ENCODE data around the gene MT1H.

MT1H gene

DNA sequence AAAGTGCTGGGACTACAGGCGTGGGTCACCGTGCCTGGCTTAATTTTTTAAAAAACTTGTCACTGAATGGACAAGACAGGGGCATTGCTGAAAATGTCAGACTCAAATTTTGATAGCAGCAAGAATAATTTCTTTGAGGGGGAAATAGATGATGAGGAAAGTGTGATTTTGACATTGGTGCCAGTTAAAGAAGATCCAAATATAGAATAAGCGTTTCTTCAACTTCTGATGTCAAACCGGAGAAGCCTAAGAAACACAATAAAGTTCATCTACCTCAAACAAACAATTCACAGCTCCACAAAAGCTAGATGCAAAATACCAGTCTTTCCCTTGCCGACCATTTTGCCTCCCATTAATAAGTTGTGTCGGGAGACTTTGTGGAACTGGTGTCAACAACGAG lies 17.1 kb downstream of the MT1H start:
- Histone ChIP-seq H3K27ac (no peak overlapping the region), H3K9me3 (ENCODE audit: severe bottlenecking) (no peaks in the 10 kb centered on the region), H3K4me3 (ENCODE audit: low read depth, low read length) (no peak overlapping the region), H3K27me3 (ENCODE audit: insufficient read depth, low read depth, severe bottlenecking) (no peaks in the 10 kb centered on the region), H3K36me3 (no peaks in the 10 kb centered on the region)
- no peak for DNase-seq
- no peak for TF ChIP-seq CTCF (IDR thresholded peaks at IDR 0.05; ENCODE audit: low read depth, low read length)

- Histone ChIP-seq H3K36me3 (no peaks in the 10 kb centered on the region), H3K27me3 (ENCODE audit: insufficient read depth, low read depth, severe bottlenecking) (no peaks in the 10 kb centered on the region), H3K9me3 (ENCODE audit: severe bottlenecking) (no peaks in the 10 kb centered on the region), H3K4me3 (ENCODE audit: low read depth, low read length) (no peak overlapping the region), H3K27ac (no peak overlapping the region)
- no peak for DNase-seq
- TF ChIP-seq CTCF (IDR thresholded peaks at IDR 0.05; ENCODE audit: low read depth, low read length), result peak; percentile 12; the same call in 1 of the 2 replicates
Observed at GRCh38 chr16:56688762-56689161, 19.1 kb downstream of the MT1H start.

DNA sequence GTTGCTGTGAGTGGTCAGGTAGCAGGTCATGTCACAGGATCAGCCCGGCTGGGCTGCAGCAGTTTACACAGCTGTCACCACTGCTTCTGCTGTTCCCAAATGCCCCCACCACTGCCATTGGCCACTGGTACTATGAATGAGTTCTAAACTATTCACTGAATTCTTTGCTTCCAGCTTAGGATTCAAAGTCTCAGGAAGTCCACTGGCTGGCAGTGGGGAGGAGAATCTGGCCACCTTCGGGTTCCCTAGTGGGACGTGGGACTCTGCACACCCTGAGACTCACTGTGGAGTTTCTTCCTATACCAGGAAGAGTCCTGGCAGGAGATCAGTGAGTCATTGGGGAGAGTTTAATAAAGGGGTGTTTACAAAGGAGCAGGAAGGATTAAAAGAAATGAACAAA lies 19.6 kb downstream of the MT1H start:
- TF ChIP-seq CTCF (IDR thresholded peaks at IDR 0.05; ENCODE audit: low read depth, low read length), result no peak
- Histone ChIP-seq H3K27me3 (ENCODE audit: insufficient read depth, low read depth, severe bottlenecking) (no peaks in the 10 kb centered on the region), H3K36me3 (no peaks in the 10 kb centered on the region), H3K9me3 (ENCODE audit: severe bottlenecking) (no peaks in the 10 kb centered on the region), H3K4me3 (ENCODE audit: low read depth, low read length) (no peak overlapping the region), H3K27ac (no peak overlapping the region)
- no peak for DNase-seq

DNA sequence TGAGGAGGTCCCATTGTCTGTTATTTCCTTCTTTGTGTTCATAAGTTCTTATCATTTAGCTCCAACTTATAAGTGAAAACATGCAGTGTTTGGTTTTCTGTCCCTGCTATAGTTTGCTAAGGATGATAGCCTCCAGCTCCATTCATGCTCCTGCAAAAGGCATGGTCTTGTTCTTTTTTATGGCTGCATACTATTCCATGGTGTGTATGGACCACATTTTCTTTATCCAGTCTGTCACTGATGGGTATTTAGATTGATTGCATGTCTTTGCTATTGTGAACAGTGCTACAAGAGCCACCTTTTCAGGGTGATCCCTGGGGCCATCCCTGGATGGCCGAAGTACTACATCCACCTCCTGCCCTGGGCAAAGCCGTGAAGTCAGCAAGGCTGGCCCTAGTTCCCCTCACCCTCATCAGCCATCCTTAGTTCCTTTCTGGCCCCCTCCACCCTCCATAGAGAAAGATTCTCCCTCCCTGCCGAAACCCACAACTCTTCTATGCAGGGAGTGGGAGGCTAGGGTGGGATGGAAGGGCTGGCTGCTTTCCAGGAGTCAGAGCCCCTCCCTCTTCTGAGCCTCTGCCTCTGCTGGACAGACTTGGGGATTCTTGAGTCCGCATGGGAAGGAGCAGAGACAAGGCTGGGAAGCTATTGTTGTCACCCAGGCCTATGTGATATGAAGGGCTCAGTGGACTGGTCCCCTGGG lies 21.0 kb downstream of the MT1H start:
- Histone ChIP-seq H3K4me3 (ENCODE audit: low read depth, low read length) (no peak overlapping the region), H3K36me3 (no peaks in the 10 kb centered on the region), H3K27me3 (ENCODE audit: insufficient read depth, low read depth, severe bottlenecking) (no peaks in the 10 kb centered on the region), H3K27ac (no peak overlapping the region), H3K9me3 (ENCODE audit: severe bottlenecking) (no peaks in the 10 kb centered on the region)
- no peak for DNase-seq
- TF ChIP-seq CTCF (IDR thresholded peaks at IDR 0.05; ENCODE audit: low read depth, low read length), result no peak

DNA sequence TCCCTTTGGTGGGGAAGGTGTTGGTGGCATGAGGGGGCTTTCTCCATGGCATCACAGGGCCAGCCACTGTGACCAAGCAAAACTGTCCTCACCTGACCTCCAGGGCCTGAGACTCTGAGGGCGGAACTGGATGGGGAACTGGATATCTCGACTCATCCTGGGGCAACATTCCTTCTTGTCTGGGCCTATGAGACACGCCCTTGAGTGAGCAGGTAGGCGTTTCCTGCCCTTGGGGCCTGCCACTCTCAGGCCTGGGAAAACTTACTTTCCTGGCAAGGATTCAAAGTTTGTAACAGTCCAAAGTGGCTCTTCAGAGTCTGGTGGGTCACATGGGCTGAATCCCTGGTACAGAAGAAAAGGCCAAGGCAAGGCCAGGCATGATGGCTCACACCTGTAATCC lies 22.3 kb downstream of the MT1H start:
- DNase-seq, result no peak
- Histone ChIP-seq H3K27me3 (ENCODE audit: insufficient read depth, low read depth, severe bottlenecking) (no peaks in the 10 kb centered on the region), H3K27ac (no peak overlapping the region)

More for the DNA sequence above, 22.3 kb downstream of the MT1H start:
- H3K9me3 ChIP-seq (ENCODE audit: severe bottlenecking), result no peaks in the 10 kb centered on the region
- H3K36me3 ChIP-seq, result no peaks in the 10 kb centered on the region
- TF ChIP-seq CTCF (IDR thresholded peaks at IDR 0.05; ENCODE audit: low read depth, low read length), result no peak
- no peak overlapping the region for H3K4me3 ChIP-seq (ENCODE audit: low read depth, low read length)
